GM12878 (cell line): Measurements from ENCODE around the gene CEP128. TPM values are rescaled to one million over a fixed set of nuclear protein-coding genes. Genes with fewer than 3 reads are reported as not detected.

Experiments used
- CUX1 ChIP-seq: IDR thresholded peaks from 2 replicates; pipeline ENCODE4 v1.6.1; 2012; ENCODE audit warnings: improper control_type of control experiment, low read depth, low read length; ENCODE audit not compliant: insufficient replicate concordance
- EP300 ChIP-seq, 2 experiments: fragments of 150-350 bp in 1 of 2; IDR thresholded peaks; 2 replicates each; pipeline ENCODE4 v1.6.1; 2011 to 2012; ENCODE audit warnings: low read depth in 2 of 2, low read length in 2 of 2, borderline replicate concordance in 1 of 2, improper control_type of control experiment in 1 of 2, inconsistent platforms in 1 of 2; ENCODE audit not compliant: control insufficient read depth in 1 of 2
- MXI1 ChIP-seq: fragments of 150-350 bp; IDR thresholded peaks from 2 replicates; pipeline ENCODE4 v1.6.1; 2011; ENCODE audit warnings: low read depth, mild to moderate bottlenecking, inconsistent platforms, low read length, improper control_type of control experiment
- POLR2AphosphoS5 ChIP-seq: IDR thresholded peaks from 2 replicates; pipeline ENCODE4 v1.6.1; 2011; ENCODE audit warnings: mild to moderate bottlenecking, low read length, inconsistent platforms
- RELB ChIP-seq: fragments of 450-650 bp; IDR thresholded peaks from 2 replicates; pipeline ENCODE4 v1.6.1; 2017; ENCODE audit warnings: low read depth, mild to moderate bottlenecking, moderate library complexity
- SIX5 ChIP-seq: IDR thresholded peaks from 2 replicates; pipeline ENCODE4 v1.6.1; 2011; ENCODE audit warnings: mild to moderate bottlenecking, low read depth, low read length, moderate library complexity; ENCODE audit not compliant: severe bottlenecking
- TCF3 ChIP-seq: IDR thresholded peaks from 2 replicates; pipeline ENCODE4 v1.6.1; 2012; ENCODE audit warnings: low read depth, mild to moderate bottlenecking, low read length, borderline replicate concordance; ENCODE audit not compliant: insufficient read depth
- ZNF687 ChIP-seq: fragments of 450-650 bp; IDR thresholded peaks from 2 replicates; pipeline ENCODE4 v1.6.1; 2017; ENCODE audit warnings: mild to moderate bottlenecking, moderate library complexity
- polyA plus RNA-seq, 11 experiments: library from polyadenylated mRNA; depleted of rRNA in 4 of 11; unstranded in 6 of 11; stranded (reverse) in 5 of 11; fragments of >200 nt; fragmentation: Nextera tagmentation in 4 of 11; fragmentation: Illumina TruSeq in 1 of 11; extraction: Ambion mirVana in 4 of 11; extraction: Trizol in 1 of 11; gene quantifications; 1 replicate in 1 of 11; 2 replicates in 10 of 11; pipeline versions ENCODE4 v1.2.1 to v1.2.3, GENCODE V29; 2011 to 2016; ENCODE audit warnings: inconsistent platforms in 2 of 11, missing spikeins in 2 of 11, low read depth in 1 of 11
- total RNA-seq, 4 experiments: library from RNA; depleted of rRNA in 3 of 4; stranded (reverse); fragments of >200 nt in 3 of 4; fragmentation: Illumina TruSeq in 1 of 4; extraction: Trizol in 1 of 4; gene quantifications; 2 replicates each; pipeline versions ENCODE4 v1.2.1 to v1.2.3, GENCODE V29; 2013 to 2021

Gene CEP128
- total and polyA plus RNA-seq, 10 of the 15 experiments (the other 5 are each of a cell fraction or from before 2014, with no cell fraction given), result 1.1 to 6.7 (median 3.4) TPM

- no peak for TF ChIP-seq POLR2AphosphoS5
- TF ChIP-seq EP300 (IDR thresholded peaks at IDR 0.05; ENCODE audit: borderline replicate concordance in 1 of 2, control insufficient read depth in 1 of 2, low read depth in 2 of 2, low read length in 2 of 2), result no peak
- TF ChIP-seq SIX5, result no peak
- TF ChIP-seq CUX1, result no peak
- TF ChIP-seq MXI1, result no peak
- no peak for TF ChIP-seq TCF3
- TF ChIP-seq ZNF687, result no peak
- TF ChIP-seq RELB, result no peak
Measured at GRCh38 chr14:80584744-80585505, 356.6 kb downstream of the CEP128 start (continued).
